Right hindlimb (tissue), 1 donor: ENCODE measurements around the gene MTPN.

Experiments
- DNase-seq: peaks from one replicate; pipeline ENCODE4 v3.0.0-alpha.2; 2018

Gene MTPN

DNA sequence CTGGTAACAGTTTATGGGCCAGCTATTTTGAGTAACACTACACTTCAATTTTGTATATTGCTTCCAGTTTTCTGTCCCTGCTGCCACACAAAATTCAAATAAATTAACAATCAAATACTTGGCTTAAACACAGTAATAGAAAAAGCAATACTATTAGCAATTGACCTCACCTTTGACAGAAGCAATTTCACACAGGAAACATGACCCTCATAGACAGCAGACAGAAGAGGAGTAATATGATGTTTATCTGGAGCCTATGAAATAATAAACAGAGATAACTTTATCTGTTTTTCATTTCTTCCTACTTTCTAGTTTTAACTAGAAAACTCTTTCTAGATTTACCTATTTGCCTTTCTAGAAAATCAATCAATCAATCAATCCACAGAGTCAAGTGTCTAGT, 26.7 kb downstream of the MTPN start:
- DNase-seq = no peak

DNA sequence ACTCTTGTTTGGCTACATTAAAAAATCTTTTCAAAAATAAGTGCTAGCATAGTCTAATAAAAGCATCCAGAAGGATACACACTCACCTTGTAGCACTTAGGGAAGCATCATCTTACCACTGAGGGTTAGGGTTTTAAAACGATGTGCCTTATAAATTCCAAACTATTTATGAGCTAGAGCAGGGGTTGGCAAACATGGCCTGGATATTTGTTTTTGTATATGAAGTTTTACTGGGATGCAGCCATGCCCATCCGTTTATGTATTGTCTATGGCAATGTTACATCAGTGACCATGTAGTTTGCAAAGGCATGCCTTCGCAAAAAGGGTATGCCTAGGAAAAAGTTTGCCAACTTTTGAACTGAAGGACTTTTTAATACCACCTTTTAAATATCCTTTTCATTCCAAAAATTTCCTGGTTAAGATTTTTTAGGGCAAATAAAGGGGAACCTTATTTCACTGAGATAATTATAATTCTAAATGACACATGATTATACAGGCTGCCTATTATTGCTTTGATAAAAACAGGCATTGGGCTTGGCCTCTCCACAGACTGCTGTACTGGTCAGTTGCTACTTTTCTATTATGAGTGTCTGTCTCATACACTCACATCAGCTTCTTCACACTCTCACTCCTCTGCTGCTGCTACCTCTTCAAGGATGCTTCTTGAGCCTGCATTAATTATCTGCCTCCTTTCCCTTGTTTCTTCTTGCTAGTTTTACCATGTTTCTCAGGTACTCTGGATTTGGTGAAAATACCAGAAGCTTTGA, 30.7 kb downstream of the MTPN start:
- no peak for DNase-seq

DNA sequence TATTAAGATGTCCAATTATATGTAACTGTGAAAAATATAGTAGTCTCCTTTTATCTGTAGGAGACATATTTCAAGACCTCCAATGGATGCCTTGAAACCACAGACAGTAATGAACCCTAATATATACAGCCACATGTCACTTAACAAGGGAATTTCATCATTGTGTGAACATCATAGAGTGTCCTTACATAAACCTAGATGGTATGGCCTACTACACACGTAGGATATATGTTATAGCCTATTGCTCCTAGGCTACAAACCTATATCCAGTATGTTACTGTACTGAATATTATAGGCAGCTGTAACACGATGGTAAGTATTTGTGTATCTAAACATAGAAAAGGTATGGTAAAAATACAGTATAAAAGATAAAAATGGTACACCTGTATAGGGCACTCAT, 32.4 kb downstream of the MTPN start:
- no peak for DNase-seq

DNA sequence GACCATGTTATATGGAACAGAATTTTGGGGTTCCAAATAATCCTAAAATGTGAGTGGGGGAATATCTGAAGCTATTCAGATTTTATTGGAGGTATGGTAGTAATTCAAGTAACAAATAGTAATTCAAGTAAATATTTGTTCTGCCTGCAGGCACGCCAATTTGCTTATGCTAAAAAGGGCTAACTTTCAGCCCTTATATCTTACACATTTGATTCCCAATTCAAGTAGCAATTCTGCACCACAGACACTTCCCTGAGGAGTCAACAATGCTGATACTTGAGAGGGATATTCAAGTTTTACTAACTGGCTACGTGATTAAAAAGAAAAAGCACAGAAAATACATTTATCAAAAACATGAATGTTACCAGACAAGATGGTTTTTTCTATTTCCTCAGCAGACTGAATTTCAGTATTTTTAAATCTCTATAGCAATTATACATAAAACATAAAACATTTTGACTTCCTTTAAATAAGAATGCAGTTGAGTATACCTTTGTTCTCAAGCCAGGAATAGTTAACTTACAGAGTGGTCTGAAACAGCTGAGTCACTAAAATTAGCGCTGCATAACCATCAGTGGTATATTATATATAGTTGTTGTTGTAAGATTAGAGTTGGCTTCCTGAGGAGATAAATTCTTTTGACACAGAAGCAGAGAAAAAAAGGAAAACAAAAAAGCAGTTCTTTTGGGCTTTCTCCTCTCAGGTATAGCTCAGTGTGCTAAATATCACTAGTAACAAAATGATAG, 33.9 kb downstream of the MTPN start:
- DNase-seq = no peak

DNA sequence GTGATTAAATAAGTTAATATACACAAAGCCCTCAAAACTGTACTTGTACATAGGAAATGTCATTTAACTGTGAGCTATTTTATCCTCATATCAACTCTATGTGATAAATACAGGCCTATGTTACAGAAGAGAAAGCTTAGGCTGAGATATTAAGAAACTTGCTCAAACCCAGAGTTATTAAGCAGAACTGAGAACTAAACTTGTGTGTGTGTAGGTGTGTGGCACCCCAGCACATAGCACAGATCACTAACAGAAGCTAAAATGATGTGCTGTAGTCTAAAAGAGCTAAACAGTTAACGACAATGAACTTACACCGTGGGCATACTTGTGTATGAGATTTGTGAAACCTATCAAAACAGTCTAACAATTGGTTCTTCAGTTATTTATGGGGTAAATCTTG, 34.5 kb downstream of the MTPN start:
- DNase-seq = no peak

DNA sequence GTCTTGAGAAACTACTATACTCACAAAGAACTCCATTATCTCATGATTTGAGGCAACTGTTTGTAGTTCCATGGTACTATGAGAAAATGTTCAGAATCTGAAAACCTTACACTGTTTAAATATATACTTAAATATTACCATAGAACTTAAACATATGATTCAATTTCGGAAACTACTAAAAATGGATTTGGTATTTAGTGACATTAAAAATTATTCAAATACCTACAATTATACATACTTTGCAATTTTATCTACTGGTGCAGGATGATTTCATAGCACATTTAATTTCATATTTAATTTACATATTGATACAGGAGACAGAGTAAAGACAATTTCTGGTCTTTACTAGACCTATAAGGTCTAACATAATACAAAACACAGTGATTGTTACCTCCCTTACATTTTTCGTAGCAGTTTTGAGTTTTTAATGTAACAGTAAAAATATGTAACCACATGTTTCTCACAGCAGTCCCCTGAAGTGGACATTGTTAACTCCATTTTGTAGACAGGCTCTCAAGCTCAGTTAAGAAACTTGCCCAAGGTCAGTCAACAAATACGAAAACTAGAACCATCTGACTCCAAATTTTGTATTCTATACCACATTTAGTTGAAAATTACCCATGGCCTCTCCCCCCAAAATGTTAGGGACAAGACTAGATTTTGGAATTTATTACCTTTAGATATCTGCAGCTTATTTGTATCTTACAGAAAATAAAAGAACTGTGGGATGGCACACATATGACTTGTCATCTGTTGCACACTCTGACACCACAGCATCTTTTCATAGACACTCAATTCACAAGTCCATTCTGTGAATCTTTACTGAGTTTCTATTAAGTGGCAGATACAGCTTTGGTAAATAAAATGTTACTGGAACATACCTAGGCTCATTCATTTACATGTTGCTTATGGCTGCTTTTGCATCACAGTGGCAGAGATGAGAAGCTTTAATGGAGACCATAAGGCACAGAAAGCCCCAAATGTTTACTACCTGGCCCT, 36.8 kb downstream of the MTPN start:
- DNase-seq = no peak

DNA sequence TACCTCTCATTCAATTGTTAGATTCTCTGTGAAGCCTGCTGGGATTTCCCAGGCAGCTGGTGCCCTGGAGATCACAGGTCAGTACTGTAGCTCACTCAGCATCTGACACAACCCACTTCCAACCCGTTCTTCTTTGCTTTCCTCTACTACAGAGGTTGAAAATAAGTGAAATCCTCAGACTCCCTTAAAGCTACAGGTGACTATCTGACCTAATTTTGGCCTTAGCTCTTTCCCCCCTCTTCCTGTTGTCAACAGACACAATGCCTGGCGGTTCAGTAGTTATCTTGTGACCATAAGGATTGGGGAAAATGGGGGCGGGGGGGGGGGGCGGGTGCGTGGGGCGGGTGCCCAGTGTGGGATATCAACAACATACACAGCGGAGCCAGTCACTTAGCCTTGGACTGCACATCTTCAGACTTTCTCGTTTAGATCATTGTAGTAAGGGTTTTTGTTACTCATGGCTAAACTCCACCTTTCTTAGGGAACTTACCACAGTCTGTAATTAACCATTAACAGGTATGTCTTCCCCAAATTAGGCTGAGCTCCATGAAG, 37.8 kb downstream of the MTPN start:
- no peak for DNase-seq

DNA sequence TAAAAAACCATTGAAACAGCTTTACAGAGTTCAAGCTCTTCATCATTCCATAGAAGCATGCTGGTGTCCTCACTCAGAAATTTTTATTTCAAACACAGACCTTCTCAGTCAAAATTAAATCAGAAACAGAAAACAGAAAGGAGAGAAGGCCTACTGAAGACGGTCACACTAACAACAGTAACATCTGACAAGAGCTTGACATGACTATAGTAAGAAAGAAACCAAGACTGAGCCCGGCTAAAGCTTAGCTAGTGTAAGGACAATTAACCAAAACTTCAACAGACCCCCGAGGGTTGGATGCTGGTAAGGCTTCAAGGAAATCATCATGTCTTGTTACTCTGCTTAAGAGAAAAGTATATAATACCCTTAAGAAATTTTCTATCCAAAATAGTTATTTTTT, 38.6 kb downstream of the MTPN start:
- no peak for DNase-seq

DNA sequence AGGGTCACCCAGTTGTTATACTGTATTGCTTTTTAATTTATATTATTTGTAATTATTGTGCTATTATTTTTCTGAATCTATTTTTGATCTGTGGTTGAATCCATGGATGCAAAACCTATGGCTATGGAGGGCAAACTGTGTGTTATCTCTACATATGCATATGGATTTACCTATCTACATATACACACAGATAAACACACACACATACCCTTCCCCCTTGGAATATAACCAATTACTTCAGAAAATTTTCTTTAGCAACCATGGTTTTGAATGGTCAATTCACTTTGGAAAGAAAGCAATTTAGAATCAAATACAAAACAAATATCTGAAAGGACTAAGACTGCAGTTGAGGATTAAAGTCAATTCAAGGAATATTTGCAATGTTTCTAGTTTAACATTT, 39.1 kb downstream of the MTPN start:
- no peak for DNase-seq

DNA sequence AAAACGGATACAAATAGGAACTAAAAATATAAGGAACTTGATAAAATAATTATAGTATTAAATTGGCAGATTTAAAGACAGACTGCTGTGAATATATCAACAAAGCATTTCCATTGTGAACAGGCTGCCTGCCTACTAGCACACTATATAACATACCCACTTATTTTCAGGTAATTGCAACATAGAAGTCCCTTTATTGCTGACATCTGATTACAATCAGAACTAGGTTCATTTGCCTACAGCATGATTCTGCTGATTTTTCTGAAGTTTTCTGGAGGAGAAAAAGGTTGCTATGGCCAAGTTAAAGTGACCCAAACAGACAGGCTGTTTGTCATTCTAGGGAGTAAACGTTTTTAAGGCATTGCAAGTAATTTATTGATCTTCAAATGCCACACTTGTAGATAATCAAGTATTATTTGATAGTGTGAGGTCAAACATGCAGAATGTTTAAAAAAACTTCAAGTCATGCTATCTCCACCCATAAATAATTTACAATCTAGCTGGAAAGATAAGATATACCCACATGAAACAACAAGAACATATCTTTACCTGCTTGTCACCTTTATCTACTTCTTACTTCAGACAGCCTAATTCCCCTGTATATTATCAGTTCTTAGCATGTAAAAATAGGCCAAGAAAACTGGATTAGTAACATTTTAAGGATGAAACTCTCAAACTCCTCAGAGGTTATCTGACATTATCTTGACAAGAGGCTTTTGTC, 40.5 kb downstream of the MTPN start:
- no peak for DNase-seq

DNA sequence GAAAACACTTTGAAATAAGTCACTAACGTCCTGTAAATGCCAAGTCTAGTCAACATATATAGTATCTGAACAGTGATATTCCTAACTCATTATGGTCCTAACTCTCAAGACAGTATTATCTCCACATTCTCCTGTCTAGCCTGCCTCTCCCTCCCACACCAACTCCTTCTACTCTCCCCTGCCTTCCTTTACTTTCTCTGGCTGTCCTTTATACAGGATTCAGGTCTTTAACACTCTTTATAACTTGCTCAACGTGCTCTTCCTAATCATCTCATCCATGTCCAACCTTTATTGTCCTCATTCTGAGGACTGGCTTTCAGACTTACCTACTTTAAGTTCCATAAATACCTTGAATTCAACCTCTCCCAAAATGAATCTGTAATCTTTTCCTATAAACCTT, 42.5 kb downstream of the MTPN start:
- no peak for DNase-seq

DNA sequence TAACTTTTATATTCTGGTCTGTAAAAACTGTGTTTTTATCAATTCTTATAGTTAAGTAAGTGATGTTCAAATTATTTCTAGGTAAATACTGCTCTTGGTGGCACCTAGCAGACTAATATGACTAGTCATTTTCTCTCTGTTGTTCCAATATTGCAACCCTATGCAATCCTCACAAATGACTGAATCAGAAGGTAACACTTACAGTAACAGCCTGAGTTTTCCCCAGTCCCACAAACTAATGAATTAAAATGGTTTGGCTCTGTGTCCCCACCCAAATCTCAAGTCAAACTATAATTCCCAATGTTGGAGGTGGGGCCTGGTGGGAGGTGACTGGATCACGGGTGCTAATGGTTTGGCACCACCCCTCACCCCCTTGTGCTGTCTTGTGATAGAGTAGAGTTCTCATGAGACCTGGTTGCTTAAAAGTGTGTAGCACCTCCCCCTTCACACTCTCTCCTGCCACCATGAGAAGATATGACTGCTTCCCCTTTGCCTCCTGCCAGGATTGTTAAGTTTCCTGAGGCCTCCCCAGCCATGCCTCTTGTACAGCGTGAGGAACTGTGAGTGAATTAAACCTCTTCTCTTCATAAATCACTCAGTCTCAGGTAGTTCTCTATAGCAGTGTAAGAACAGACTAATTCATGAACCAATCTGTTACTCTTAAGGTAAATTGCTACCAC, 43.5 kb downstream of the MTPN start:
- DNase-seq = no peak

DNA sequence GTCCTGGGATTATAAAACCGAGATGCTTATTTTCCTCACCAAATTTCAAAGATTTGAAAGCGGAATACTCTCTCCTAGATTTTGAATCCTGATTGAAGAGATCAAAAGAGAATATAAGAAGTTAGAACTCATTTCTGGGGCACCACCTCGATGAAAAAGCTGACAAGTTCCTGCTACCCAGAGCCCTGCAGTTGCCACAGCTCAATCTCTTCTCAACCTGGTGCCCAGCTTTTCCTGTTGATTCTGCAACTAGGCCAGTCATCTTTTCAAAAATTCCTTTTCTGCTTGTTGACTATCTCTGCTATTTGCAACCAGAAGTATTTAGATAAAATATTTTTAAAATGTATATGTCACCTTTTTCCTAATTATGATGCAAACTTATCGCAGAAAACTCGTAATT, 45.0 kb downstream of the MTPN start:
- no peak for DNase-seq

DNA sequence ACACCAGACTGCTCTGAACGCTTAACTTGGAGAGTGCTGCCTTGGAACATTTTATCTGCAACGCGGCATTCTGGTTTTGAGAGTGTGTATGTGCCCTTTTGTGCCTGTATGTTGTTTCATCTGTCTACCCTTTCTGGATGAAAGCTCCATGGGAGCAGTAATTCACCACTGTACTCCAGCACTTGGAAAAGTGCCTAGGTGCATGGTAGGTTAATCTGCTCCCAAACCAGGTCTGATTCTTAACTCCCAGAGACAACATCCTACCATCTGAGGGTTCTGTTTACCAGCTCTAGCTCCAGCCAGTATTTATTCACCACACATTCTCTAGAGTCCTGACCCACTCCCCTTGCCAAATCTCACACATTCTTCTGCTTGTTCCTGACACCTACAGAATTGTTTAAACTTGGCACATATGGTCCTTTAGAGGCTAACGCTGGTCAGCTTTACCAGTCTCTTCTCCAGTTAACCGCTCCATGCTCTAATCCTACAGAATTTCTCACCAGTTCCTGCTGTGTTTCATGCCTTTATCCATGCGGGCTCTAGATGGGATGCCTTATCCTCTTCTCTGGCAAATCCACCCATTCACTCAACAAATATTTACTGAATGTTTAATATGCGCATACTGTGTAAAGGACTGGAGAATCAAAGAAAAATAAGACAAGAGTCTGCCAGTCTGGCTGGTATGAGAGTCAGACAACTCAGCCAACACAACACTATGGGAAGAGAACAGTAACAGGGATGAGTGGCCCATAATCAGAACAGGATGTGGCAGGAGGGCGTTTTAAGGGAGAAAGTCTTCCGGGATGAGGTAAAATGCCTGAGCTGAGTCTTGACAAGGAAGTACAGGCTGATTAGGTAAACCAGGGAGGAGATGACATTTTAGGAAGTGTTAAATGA, 46.3 kb downstream of the MTPN start:
- no peak for DNase-seq

DNA sequence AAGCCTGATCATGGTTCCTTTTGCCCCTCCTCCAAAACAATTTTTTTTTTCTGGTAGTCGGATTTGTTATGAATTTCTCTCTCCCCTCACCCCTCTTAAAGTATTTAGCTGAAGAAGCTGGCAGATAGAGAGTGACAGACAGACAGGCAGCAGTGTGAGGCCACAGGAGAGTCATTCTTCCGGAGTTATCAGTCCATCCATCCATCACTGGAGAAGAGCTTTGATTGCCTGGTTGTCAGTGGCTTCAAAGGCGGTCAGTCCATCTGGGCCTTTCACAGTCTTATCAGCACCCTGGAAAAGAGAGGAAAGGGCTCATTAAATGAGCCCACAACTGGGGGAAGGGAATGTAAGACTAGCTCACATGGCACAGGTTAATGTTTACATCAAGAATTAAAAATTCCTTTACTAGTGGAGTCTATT, 47.4 kb downstream of the MTPN start:
- no peak for DNase-seq

DNA sequence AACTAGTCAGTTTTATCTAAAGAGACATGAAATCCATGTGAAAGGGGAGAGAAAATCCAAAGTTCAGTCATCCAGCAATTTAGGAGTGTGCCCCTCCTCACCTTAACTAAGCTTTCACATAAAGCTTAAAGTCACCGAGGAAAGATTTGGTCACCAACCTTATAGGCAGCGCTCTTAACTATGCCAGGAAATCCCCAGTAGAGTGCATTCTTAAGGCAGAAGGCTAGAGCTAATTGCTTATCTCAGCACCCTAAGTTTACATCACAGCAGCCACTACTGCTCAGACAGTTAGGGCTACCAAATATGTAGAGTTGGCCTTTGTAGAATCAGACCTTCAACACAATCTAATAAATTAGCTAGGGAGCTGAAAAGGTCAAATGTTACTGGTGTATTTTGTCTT, 47.9 kb downstream of the MTPN start:
- DNase-seq = no peak

DNA sequence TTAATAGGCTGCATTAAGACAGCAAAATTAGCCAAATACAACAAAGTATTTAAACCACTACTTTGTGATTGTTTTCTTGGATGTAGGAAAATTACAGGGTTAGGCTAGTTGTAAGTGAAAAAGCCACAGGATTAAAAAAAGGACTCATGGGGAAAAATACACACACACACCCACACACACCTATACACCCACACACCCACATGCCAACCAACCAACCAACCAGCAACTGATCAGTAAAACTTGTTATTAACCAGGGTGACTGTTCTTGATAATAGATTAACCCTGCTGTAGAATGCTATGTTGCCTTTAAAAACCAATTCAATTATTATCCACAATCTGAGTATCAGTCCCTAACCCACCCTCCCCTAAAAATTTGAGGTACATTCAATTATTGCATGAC, 49.0 kb downstream of the MTPN start:
- DNase-seq = no peak

DNA sequence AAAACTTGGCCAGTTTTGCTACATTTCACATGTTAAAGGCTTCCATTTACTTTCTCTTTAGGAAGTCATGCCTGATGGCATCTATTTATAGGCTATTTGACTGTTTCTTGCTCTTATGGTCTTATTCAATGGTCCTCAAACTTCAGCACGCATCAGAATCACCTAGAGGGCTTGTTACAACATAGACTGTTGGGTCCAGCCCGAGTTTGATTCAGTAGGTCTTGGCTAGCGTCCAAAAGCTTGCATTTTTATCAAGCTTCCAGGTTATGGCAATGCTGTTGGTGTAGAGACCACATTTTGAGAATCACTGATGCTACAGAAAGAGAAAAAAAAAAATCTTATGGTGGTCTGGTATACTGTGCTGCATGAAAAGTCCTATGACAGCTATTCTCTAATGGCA, 51.9 kb downstream of the MTPN start:
- no peak for DNase-seq

DNA sequence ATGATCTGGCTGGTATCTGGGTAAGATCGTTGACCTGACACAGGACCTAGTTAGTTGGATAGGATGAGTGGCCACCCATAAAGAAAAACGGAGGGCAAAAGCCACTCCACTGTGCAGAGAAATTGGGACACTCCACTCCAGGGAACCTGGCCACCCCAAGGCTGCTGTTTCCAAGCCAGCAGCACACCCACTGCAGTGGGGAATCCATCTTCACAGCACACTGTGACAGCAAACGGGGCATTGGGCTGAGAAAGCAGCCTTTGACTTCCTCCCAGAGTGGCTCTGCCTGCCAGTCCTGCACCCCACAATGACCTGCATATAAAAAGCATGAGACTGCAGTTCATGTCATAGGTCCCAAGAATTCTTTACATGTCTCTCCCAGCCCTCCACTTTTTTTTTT, 52.9 kb downstream of the MTPN start:
- no peak for DNase-seq

DNA sequence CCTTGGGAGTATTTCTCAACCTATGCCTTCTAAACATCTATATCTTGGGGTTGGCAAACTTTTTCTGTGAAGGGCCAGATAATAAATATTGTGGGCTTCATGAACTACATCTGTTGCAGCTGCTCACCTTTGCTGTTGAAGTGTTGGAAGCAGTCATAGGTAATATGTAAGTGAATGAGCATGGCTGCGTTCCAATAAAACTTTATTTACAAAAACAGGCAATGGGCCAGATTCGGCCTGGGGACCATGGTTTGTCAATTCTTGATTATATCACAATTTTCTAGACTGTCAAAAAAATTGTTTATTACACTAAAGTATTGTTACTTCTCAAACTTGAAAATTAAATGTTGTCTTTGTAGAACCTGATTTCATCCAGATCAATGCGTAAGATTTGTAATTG, 54.9 kb downstream of the MTPN start:
- DNase-seq = no peak

DNA sequence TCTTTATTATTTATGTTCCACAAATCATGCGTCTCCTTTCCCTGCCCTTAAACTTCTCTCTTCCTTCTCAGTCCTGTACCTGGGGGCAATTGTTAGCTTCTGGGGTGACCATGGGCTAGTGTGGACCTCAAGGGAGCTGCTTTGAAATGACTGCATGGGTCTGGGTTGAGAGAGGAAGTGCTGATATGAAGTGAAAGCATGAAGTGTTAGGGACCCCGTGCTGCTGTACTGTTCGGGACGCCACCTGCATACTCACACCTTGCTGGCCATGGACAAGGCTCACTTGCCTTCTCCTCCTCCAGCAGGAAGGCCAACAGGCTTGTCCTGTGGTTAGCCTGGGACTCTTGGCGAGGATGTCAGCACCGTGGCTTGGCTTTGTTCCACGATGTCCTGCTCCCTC, 56.7 kb downstream of the MTPN start:
- no peak for DNase-seq
